Activated CD8-positive, alpha-beta memory T cell treated with anti-CD3 and anti-CD28 coated beads, Interleukin-2, amount 50 U/mL, for 24 hours (primary cell): ENCODE measurements around the gene ADD1.

Experiments
- DNase-seq: peaks from one replicate; pipeline ENCODE4 v3.0.0-alpha.2; 2020; ENCODE audit errors: extremely low read depth

Gene ADD1

GRCh38 chr4:2804973-2805501 lies 38.6 kb upstream of the ADD1 start:
- DNase-seq = no peak

DNA sequence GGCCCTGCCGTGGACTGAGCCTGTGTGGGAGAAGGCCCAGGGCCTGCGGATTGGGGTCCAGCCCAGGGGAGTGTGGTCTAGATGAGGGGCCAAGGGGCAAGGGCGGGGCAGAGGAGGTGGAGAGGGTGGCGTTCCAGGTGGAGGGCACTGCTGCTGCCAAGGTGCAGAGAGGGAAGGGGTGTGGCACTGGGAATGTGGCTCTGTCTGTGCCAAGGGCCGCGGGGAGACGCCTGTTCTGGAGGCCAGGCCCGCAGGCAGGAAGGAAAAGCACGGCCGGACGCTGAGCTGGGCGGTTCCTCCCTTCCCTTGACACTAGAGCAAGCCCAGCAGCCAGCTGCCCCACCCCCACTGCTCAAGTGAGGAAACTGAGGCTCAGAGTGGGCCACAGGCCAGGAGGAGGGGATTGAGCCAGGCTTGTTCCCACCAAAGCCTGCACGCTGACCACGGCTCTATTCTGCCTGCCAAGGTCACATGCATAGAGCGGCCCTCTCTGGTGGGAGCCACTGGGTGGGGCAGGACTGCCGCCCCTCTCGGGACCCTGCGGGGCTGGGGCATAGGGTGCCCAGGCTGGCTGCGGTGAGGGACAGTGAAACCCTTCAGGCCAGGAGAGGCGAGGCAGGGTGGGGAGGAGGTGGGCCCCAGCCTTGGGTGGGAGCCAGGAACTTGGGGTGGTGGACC lies 37.8 kb upstream of the ADD1 start:
- no peak for DNase-seq

DNA sequence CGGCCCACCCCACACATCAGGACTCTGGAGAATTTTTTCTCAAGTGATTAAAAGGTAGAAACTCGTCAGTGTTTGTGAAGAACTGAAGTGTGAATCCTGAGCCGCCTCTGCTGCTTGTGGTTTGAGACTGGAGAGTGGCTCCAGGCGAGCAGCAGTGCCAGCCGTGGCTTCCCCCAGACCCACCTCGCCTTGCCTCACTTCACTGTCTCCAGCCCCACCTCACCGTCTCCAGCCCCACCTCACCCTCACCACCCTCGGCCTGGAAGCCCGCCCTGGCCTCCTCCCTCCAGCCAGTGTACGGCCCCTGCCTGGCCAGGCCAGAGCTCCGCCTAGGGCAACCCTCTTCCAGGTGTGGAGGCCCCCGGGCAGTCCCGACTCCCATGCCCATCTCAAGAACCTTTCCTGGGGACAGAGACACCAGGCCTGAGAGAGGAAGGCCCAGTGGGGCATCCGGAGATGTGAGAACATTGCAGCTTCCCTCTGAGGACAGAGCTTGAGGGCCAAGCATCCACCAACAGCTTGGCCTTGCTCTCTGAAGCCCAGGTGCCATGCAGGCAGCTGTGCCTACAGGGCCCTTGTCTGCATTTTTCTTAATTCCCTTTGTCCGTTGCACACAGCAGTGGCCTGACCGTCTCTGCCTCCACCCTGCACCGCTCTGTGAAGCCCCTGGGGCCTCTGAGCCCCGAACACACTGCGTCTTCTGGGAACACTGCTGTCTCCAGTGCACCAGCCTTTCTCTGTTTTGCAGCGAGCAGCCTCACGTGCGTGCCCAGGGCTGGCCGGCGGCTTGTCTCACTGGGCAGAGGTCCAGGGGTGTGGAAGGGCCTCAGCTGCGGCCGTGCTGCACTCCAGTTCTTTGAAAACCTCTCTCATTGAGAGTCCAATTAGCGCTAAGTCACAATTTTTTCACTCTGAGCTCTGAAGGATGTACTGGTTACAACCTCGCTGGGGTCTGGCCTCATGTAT lies 37.0 kb upstream of the ADD1 start:
- DNase-seq = no peak

DNA sequence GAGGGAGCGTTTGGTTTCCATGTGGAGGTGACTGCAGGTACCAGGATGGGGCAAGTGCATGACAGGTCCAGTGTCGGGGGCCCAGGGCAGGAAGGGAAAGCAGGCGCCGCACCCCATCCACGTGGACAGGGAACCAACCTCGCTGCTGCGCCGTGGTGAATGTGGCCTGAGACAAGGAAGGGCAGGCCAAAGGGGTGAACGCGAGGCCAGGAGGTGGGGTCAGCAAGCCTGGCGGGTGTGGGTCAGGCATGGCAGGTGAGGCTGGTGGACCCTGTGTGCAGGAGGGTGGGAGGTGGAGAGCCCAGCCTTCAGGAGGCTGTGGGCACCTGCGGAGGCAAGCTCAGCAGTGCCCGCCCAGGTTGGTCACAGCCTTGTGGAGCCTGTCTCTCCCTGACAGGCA lies 36.1 kb upstream of the ADD1 start:
- no peak for DNase-seq

GRCh38 chr4:2808001-2808400 lies 35.6 kb upstream of the ADD1 start:
- DNase-seq = no peak

DNA sequence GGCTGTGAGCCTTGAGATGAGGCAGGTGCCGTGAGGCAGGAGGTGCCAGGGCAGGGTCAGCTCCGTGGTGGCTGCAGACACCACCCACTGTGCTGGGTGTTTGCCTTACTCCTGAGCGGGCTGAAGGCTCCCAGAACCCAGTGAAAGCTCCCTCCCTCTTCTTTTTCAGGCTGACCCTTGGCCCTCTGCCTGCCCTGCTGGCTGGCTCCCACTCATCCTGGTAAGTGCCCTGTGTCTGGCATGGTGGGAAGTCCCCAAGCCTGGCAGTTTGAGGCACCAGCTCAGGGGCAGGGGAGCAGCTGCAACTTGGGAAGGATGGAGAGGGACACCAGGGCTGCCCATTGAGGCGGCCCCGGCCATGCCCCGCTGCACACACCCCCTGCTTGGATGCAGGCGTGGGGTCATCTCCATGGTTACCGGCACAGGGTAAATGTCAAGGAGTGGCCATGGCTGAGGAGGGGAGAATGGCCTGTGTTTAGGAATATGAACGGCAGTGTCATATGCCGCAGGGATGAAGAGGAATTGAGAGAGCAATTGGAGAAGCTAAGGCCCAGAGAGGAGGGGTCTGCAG lies 33.9 kb upstream of the ADD1 start:
- DNase-seq = no peak

GRCh38 chr4:2810388-2810787 lies 33.3 kb upstream of the ADD1 start:
- DNase-seq = no peak

GRCh38 chr4:2811830-2812611 lies 31.6 kb upstream of the ADD1 start:
- DNase-seq = no peak

DNA sequence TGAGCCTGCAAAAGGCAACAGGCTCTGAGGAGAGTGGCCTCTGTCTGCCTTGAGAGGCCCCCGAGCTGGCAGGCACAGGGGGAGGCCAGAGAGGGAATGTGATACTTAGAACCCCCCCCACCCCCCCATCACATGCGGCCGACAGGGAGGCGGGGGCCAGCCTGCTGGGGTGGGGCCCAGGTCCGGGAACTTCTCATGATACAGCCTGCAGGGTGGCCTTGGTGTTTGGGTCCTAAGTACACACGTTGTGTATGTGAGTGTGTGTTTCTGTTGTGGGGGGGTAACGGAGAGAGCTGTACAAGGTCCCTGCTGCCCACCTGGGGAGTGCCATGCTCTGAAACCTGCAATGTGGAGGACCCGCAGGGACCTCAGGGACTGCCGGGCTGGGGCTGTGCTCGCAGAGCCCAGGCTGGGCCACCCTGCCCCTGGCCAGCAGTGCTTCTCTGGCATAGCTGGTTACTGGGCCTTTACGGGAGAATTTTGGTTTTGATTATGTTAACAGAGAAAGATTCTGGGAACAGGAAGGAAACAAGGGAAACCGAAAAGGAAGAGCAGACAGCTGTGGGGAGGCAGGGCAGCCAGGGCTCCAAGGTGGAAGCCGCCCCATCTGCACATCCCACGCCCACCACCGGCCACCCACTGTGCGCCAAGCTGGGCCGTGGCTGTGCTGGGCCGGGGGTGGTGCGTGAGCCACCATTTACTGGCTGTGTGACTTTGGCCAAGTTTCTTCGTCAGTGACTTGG lies 30.9 kb upstream of the ADD1 start:
- no peak for DNase-seq

DNA sequence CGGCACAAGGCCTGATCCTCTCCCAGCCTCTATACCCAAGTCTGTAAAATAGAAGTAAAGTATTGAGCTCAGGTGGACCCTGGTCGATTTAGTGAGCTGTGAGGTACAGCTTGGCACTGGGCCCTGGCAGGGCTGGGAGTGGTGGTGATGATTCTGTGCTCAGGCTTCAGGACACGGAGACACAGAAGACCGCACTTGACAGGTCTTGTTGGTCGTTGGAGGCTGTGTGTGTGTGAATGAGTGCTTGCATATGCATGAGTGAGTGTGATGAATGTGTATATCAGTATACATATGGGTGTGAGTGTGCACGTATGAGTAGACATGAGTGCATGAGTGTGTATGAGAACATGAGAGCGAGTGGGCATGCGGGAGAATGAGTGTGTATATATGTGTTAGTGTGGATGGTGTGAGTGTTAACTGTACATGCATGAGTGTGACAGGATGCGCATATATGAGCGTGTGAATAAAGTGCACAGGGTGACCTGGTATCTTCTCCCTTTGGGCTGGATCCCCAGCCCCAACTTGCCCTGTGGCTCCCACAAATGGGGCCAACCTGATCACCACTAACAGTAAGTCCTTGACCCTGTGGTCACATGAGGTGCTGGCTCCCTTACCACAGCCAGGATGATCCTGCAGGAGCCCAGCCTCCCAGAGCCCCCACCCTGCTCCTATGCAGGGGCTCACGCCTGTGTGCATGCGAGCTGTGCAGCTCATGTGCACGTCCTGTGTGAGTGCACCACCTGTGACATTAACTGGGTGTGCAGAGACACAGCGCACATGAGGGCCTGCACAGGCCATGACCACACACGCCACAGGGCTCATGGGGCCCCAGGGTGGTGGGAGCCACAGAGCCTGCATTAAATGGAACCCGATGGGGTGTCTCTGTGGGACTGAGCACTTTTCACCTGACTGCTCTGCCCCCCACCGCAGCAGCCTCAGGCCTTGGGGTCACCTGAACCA lies 29.9 kb upstream of the ADD1 start:
- DNase-seq = no peak

- DNase-seq = no peak
These were observed 28.9 kb upstream of the ADD1 start for GRCh38 chr4:2814627-2815270.

DNA sequence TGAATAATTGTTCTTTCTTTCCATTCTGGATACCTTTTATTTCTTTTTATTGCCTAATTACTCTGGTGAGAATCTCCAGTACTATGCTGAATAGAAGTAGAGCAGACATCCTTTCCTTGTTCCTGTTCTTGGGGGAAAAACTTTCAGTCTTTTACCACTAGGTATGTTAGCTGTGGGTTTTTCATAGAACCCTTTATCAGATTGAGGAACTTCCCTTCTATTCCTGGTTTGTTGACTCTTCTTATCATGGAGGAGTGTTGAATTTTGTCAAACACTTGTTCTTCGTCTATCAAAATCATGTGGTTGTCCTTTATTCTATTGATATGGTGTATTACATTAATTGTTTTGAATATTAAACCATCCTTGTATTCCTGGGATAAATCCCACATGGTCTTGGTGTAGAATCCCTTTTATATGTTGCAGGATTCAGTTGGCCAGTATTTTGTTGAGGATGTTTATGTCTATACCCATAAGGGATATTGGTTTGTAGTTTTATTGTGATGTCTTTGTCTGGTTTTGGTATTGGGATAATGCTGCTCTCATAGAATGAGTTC lies 27.2 kb upstream of the ADD1 start:
- no peak for DNase-seq

DNA sequence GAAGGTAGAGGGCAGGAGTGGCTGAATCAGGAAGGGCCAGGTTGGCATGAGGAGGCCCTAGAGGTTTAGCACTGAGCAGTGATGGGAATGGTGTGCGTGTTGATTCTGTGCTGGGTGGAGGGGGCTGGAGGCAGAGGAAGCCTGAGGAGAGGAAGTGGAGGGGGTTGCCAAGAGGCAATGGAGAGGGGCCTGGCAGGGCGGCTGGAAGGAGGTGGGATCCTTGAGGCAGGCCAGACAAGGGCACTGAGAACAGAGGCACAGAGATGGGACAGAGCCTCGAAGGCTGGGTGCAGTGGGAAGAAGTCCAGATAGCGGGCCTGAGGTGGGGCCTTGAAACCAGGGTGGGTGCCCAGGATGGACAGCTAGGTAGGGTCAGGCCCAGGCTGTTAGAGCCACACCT lies 26.5 kb upstream of the ADD1 start:
- DNase-seq = no peak

DNA sequence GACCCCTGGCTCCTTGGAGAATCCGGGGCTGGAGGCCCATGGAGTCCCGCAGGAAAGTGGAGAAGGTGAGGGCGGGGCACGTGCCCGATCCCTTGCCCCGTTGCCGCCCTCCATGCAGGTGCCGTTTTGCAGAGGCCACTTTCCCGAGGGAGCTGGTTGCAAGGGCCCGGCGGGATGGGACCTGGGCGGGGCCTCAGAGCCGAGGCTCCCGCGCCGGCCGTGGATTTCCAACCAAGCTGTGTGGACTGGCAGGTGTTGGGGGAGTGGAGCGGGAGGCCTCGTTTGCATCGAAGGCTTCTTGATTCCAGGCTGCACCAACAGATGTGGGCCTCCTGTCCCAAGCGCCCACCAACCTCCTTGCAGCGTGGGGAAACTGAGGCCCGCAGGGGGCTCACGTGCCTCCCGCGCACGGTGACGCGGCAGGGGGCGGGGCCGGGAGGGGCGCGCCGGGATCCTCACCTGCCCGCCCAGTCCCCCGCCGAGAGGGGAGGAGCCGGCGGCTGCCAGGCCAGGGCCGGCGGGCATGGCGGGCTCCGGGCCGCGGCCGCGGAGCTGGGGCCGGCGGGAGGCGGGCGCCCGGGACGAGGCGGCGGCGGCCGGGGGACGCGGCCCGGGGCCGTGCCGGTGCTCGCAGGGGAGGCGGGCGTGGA lies 25.8 kb upstream of the ADD1 start:
- DNase-seq = no peak

- no peak for DNase-seq
These were observed 25.2 kb upstream of the ADD1 start for GRCh38 chr4:2818351-2818939.

- DNase-seq = no peak
These were observed 24.1 kb upstream of the ADD1 start for GRCh38 chr4:2819244-2820215.
